Peyer's patch (tissue), 4 donors: ENCODE measurements around the gene ANO10. TPM values are rescaled to one million over a fixed set of nuclear protein-coding genes. Genes with fewer than 3 reads are reported as not detected.

ENCODE experiments used
- DNase-seq, 3 donors: peaks; one replicate each; pipeline ENCODE4 v3.0.0-alpha.2; 2017 to 2019
- H3K27ac ChIP-seq, 4 donors: fragments of 200-600 bp; sonication (generic); one replicate each; pipeline ENCODE4 v1.5.1; 2016 to 2019
- H3K27me3 ChIP-seq, 2 donors: fragments of 200-600 bp; sonication (generic); one replicate each; pipeline ENCODE4 v1.5.1; 2019
- H3K36me3 ChIP-seq, 3 donors: fragments of 200-600 bp; sonication (generic); one replicate each; pipeline ENCODE4 v1.5.1; 2016 to 2019
- H3K4me1 ChIP-seq, 4 donors: fragments of 200-600 bp; sonication (generic); one replicate each; pipeline ENCODE4 v1.5.1; 2016 to 2019
- H3K4me3 ChIP-seq, 4 donors: fragments of 200-600 bp; sonication (generic); 1 replicate in 3 of 4; 2 replicates in 1 of 4; pipeline ENCODE4 v1.5.1; 2016 to 2019; ENCODE audit warnings: mild to moderate bottlenecking in 1 of 4
- H3K9me3 ChIP-seq, 4 donors: fragments of 200-600 bp; sonication (generic); one replicate each; pipeline ENCODE4 v1.5.1; 2016 to 2019; ENCODE audit warnings: mild to moderate bottlenecking in 1 of 4
- POLR2A ChIP-seq, 2 donors: fragments of 450-650 bp; IDR thresholded peaks; one replicate each; pipeline ENCODE4 v1.5.1; 2017; ENCODE audit warnings: antibody characterized with exemption in 2 of 2, mild to moderate bottlenecking in 2 of 2, moderate library complexity in 2 of 2
- total RNA-seq, 4 donors: library from RNA; depleted of rRNA; stranded (reverse); fragments of >200 nt; gene quantifications; one replicate each; pipeline ENCODE4 v1.1.0, GENCODE V29; 2016
- TF ChIP-seq, protein P1 (sequence below), 6 experiments: fragments of 450-650 bp in 4 of 6; fragments of 200-600 bp in 2 of 6; sonication (generic) in 1 of 6; IDR thresholded peaks; one replicate each; pipeline ENCODE4 v1.5.1; 2017 to 2019; ENCODE audit warnings: antibody characterized with exemption in 6 of 6, mild to moderate bottlenecking in 3 of 6, moderate library complexity in 1 of 6

Gene ANO10
- total RNA-seq, 4 donors from 2014 or later, result 33.8 to 110 (median 70.0) TPM

DNA sequence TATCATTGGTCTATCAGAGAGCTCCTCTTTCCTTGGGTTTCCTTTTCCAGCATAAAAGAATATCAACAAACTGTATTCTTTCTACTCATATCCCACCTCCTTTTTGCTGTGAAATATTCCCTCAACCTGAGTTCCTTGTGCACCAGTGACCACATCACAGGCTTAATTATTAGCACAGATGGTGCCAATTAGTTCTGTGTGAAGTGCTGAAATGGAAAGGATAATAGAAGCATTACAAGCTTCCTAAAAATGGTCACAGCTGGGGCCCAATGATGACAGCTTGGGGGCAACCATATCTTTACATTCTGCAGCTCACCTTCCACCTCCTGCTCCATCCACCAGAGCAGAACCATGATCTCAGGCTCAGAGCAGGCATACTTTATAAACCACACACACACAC, 84.6 kb downstream of the ANO10 start:
- no peak overlapping the region for H3K4me3 ChIP-seq
- no peak overlapping the region for H3K27ac ChIP-seq
- no peaks in the 10 kb centered on the region for H3K9me3 ChIP-seq
- no peaks in the 10 kb centered on the region for H3K4me1 ChIP-seq
- TF ChIP-seq, protein P1, sequence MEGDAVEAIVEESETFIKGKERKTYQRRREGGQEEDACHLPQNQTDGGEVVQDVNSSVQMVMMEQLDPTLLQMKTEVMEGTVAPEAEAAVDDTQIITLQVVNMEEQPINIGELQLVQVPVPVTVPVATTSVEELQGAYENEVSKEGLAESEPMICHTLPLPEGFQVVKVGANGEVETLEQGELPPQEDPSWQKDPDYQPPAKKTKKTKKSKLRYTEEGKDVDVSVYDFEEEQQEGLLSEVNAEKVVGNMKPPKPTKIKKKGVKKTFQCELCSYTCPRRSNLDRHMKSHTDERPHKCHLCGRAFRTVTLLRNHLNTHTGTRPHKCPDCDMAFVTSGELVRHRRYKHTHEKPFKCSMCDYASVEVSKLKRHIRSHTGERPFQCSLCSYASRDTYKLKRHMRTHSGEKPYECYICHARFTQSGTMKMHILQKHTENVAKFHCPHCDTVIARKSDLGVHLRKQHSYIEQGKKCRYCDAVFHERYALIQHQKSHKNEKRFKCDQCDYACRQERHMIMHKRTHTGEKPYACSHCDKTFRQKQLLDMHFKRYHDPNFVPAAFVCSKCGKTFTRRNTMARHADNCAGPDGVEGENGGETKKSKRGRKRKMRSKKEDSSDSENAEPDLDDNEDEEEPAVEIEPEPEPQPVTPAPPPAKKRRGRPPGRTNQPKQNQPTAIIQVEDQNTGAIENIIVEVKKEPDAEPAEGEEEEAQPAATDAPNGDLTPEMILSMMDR (IDR thresholded peaks at IDR 0.05), result no peak
- TF ChIP-seq POLR2A (IDR thresholded peaks at IDR 0.05), result no peak
- no peaks in the 10 kb centered on the region for H3K27me3 ChIP-seq
- no peak for DNase-seq
- no peaks in the 10 kb centered on the region for H3K36me3 ChIP-seq

GRCh38 chr3:43534675-43535074, 87.1 kb downstream of the ANO10 start:
- H3K4me3 ChIP-seq, result no peak overlapping the region
- no peaks in the 10 kb centered on the region for H3K4me1 ChIP-seq
- H3K9me3 ChIP-seq, result no peaks in the 10 kb centered on the region
- no peaks in the 10 kb centered on the region for H3K27me3 ChIP-seq
- TF ChIP-seq POLR2A (IDR thresholded peaks at IDR 0.05), result no peak
- TF ChIP-seq, protein P1 (IDR thresholded peaks at IDR 0.05), result no peak
- H3K36me3 ChIP-seq, result no peaks in the 10 kb centered on the region
- no peak for DNase-seq
- no peak overlapping the region for H3K27ac ChIP-seq

DNA sequence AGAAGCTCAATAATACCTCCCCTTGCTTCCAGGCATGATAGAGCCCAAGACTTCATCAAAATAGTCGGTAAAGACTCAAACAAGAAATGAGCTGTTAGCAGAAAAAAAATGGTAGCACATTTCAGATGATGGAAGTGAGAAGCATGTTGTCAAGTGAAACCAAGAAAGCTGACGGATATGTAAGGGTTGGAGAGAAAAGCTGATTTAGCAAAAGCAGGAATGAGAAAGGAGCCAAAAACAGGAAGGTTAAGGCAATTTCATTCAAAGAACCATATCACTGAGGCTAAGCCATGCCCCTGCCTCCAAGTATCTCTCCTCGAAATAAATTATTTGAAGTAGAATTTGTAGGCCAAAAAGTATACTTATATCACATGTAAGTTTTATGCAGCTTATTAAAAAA, 88.8 kb downstream of the ANO10 start:
- Histone ChIP-seq H3K4me3 (no peak overlapping the region), H3K27ac (no peak overlapping the region), H3K9me3 (no peaks in the 10 kb centered on the region), H3K27me3 (no peaks in the 10 kb centered on the region), H3K4me1 (no peaks in the 10 kb centered on the region), H3K36me3 (no peaks in the 10 kb centered on the region)
- DNase-seq, result no peak
- TF ChIP-seq POLR2A (IDR thresholded peaks at IDR 0.05), result no peak
- TF ChIP-seq, protein P1 (IDR thresholded peaks at IDR 0.05), result no peak

DNA sequence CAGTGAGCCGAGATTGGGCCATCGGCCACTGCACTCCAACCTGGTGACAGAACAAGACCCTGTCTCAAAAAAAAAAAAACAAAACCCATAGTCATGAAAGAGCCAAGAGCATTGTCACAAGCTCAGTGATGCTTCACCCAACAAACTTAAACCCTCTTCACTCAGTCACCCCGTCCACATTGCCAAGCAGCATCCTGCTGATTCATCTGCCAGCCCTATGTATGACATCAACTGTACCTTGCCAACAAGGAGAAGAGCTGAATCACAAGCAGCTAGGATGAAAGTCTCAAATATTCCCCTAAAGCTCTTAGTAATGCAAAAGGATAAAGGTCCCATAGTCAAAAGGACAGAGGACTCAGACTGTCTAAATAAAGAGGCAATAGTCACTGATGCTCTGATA, 90.0 kb downstream of the ANO10 start:
- no peak for TF ChIP-seq POLR2A (IDR thresholded peaks at IDR 0.05)
- TF ChIP-seq, protein P1 (IDR thresholded peaks at IDR 0.05), result no peak
- Histone ChIP-seq H3K4me3 (no peak overlapping the region), H3K27me3 (no peaks in the 10 kb centered on the region), H3K4me1 (no peaks in the 10 kb centered on the region), H3K9me3 (no peaks in the 10 kb centered on the region), H3K36me3 (no peaks in the 10 kb centered on the region), H3K27ac (no peak overlapping the region)
- no peak for DNase-seq

DNA sequence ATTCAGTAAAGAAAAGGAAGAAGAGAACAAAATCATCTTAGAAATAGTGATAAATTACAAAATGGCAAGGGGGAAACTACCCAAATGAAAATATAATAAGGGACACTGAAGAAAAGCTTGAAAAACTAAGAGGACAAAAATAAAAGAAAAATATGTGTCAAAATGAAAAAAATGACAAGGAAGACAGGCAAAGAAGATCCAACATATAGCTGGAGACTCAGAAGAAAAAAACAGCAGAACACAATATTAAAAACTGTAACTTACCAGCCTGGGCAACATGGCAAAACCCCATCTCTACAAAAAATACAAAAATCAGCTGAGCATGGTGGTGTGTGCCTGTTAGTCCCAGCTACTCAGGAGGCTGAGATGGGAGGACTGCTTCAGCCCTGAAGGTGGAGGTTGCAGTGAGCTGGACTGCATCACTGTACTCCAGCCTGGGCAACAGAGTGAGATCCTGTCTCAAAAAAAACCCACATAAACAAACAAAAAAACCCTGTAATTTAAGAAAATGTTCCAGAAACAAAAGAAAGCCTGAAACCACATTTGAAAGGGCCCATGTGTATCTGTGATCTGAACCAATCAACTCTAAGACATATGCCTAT, 93.2 kb downstream of the ANO10 start:
- no peaks in the 10 kb centered on the region for H3K36me3 ChIP-seq
- H3K27me3 ChIP-seq, result no peaks in the 10 kb centered on the region
- H3K27ac ChIP-seq, result no peak overlapping the region
- no peak overlapping the region for H3K4me3 ChIP-seq
- no peak for DNase-seq
- H3K4me1 ChIP-seq, result no peaks in the 10 kb centered on the region
- H3K9me3 ChIP-seq, result no peaks in the 10 kb centered on the region
- TF ChIP-seq, protein P1 (IDR thresholded peaks at IDR 0.05), result no peak
- no peak for TF ChIP-seq POLR2A (IDR thresholded peaks at IDR 0.05)

GRCh38 chr3:43526956-43527355, 94.9 kb downstream of the ANO10 start:
- Histone ChIP-seq H3K4me3 (no peak overlapping the region), H3K27ac (no peak overlapping the region), H3K4me1 (no peaks in the 10 kb centered on the region), H3K9me3 (no peaks in the 10 kb centered on the region), H3K27me3 (no peaks in the 10 kb centered on the region), H3K36me3 (no peaks in the 10 kb centered on the region)
- DNase-seq, result no peak
- no peak for TF ChIP-seq POLR2A (IDR thresholded peaks at IDR 0.05)
- TF ChIP-seq, protein P1 (IDR thresholded peaks at IDR 0.05), result no peak
